Measurements from ENCODE around the gene ABCA8.

ABCA8 gene

GRCh38 chr17:68892193-68892592 is 63.0 kb downstream of the ABCA8 start:
- ChIA-PET CTCF (no interaction called here), POLR2A (ENCODE audit: low non-redundant PET) (no interaction called here)
- no peak for DNase-seq (ENCODE audit: low spot score)
- no peak overlapping the region for H3K27ac ChIP-seq
- no peak for TF ChIP-seq CTCF (conservative IDR thresholded peaks at IDR 0.05; ENCODE audit: low read depth)

GRCh38 chr17:68886401-68886800 is 68.8 kb downstream of the ABCA8 start:
- POLR2A ChIA-PET (ENCODE audit: low non-redundant PET) = no interaction called here
- CTCF ChIA-PET = no interaction called here
- no peak overlapping the region for H3K27ac ChIP-seq
- no peak for TF ChIP-seq CTCF (conservative IDR thresholded peaks at IDR 0.05; ENCODE audit: low read depth)
- no peak for DNase-seq (ENCODE audit: low spot score)

- no peak for TF ChIP-seq CTCF (conservative IDR thresholded peaks at IDR 0.05; ENCODE audit: low read depth)
- H3K27ac ChIP-seq = no peak overlapping the region
- POLR2A ChIA-PET (ENCODE audit: low non-redundant PET) = no interaction called here
- CTCF ChIA-PET = no interaction called here
- no peak for DNase-seq (ENCODE audit: low spot score)
Measured at GRCh38 chr17:68884888-68885287, 70.3 kb downstream of the ABCA8 start.

GRCh38 chr17:68878226-68878885 is 76.8 kb downstream of the ABCA8 start:
- H3K27ac ChIP-seq = no peak overlapping the region
- DNase-seq (ENCODE audit: low spot score) = no peak
- ChIA-PET POLR2A (ENCODE audit: low non-redundant PET) (no interaction called here), CTCF (interaction anchor here (0.6 to 0.7 kb wide), 2 partner anchors 17 to 132 kb away, joined by 3 to 4 read pairs; no protein-coding TSS in a partner anchor)
- no peak for TF ChIP-seq CTCF (conservative IDR thresholded peaks at IDR 0.05; ENCODE audit: low read depth)

- CTCF ChIA-PET = no interaction called here
Measured at GRCh38 chr17:68871447-68871846, 83.7 kb downstream of the ABCA8 start.

GRCh38 chr17:68870976-68871375 is 84.2 kb downstream of the ABCA8 start:
- no peak for DNase-seq (ENCODE audit: low spot score)
- H3K27ac ChIP-seq = no peak overlapping the region
- TF ChIP-seq CTCF (conservative IDR thresholded peaks at IDR 0.05; ENCODE audit: low read depth) = no peak
- CTCF ChIA-PET = no interaction called here
- POLR2A ChIA-PET (ENCODE audit: low non-redundant PET) = no interaction called here

More at GRCh38 chr17:68871447-68871846, 83.7 kb downstream of the ABCA8 start:
- DNase-seq (ENCODE audit: low spot score) = no peak
- no peak overlapping the region for H3K27ac ChIP-seq
- TF ChIP-seq CTCF (conservative IDR thresholded peaks at IDR 0.05; ENCODE audit: low read depth) = no peak
- POLR2A ChIA-PET (ENCODE audit: low non-redundant PET) = no interaction called here

Data from RWPE1 (cell line).